ENCODE measurements around the gene LCOR. TPM values are rescaled to one million over a fixed set of nuclear protein-coding genes. Genes with fewer than 3 reads are reported as not detected.

LCOR gene
- polyA plus RNA-seq, 1 donor from 2014 or later, result 19.8 TPM

GRCh38 chr10:96991313-96991841 lies 159.3 kb downstream of the LCOR start:
- no peak overlapping the region for H3K27ac Mint-ChIP-seq
- no peaks in the 10 kb centered on the region for H3K9me3 Mint-ChIP-seq
- peaks cover 4 to 10% (median 8%) of the 10 kb centered on the region in 3 donors for H3K4me1 Mint-ChIP-seq
- no peaks in the 10 kb centered on the region for H3K36me3 Mint-ChIP-seq
- H3K4me3 Mint-ChIP-seq, result peak overlapping the region in 1 of 4 donors; percentile 19
- H3K27me3 Mint-ChIP-seq, result no peaks in the 10 kb centered on the region

GRCh38 chr10:96992721-96993120 lies 160.6 kb downstream of the LCOR start:
- Mint-ChIP-seq H3K9me3 (no peaks in the 10 kb centered on the region), H3K27ac (no peak overlapping the region), H3K4me3 (no peak overlapping the region), H3K27me3 (no peaks in the 10 kb centered on the region), H3K4me1 (peaks cover 4 to 10% (median 8%) of the 10 kb centered on the region in 3 donors), H3K36me3 (no peaks in the 10 kb centered on the region)

- no peaks in the 10 kb centered on the region for H3K27me3 Mint-ChIP-seq
Observed at GRCh38 chr10:96995851-96996250, 163.8 kb downstream of the LCOR start.

GRCh38 chr10:96996275-96996965 lies 164.3 kb downstream of the LCOR start:
- peaks cover 2 to 8% (median 4%) of the 10 kb centered on the region in 3 donors for H3K4me1 Mint-ChIP-seq
- H3K27ac Mint-ChIP-seq, result no peak overlapping the region
- H3K36me3 Mint-ChIP-seq, result no peaks in the 10 kb centered on the region
- no peaks in the 10 kb centered on the region for H3K9me3 Mint-ChIP-seq
- no peaks in the 10 kb centered on the region for H3K27me3 Mint-ChIP-seq
- H3K4me3 Mint-ChIP-seq, result no peak overlapping the region

More at GRCh38 chr10:96995851-96996250, 163.8 kb downstream of the LCOR start:
- H3K4me1 Mint-ChIP-seq, result peaks cover 4 to 10% (median 8%) of the 10 kb centered on the region in 3 donors
- peak overlapping the region in 1 of 3 donors; percentile 8 for H3K27ac Mint-ChIP-seq
- H3K36me3 Mint-ChIP-seq, result no peaks in the 10 kb centered on the region
- no peak overlapping the region for H3K4me3 Mint-ChIP-seq
- H3K9me3 Mint-ChIP-seq, result no peaks in the 10 kb centered on the region

GRCh38 chr10:96998329-96998888 lies 166.3 kb downstream of the LCOR start:
- Mint-ChIP-seq H3K4me3 (no peak overlapping the region), H3K27ac (no peak overlapping the region), H3K9me3 (no peaks in the 10 kb centered on the region), H3K4me1 (no peaks in the 10 kb centered on the region), H3K36me3 (no peaks in the 10 kb centered on the region), H3K27me3 (no peaks in the 10 kb centered on the region)

- no peaks in the 10 kb centered on the region for H3K4me1 Mint-ChIP-seq
- H3K4me3 Mint-ChIP-seq, result no peak overlapping the region
- H3K9me3 Mint-ChIP-seq, result no peaks in the 10 kb centered on the region
- no peaks in the 10 kb centered on the region for H3K27me3 Mint-ChIP-seq
- H3K27ac Mint-ChIP-seq, result no peak overlapping the region
- no peaks in the 10 kb centered on the region for H3K36me3 Mint-ChIP-seq
Observed at GRCh38 chr10:96999337-96999736, 167.2 kb downstream of the LCOR start.

GRCh38 chr10:96999987-97000386 lies 167.9 kb downstream of the LCOR start:
- Mint-ChIP-seq H3K4me3 (peak overlapping the region in 1 of 4 donors; percentile 17), H3K4me1 (no peaks in the 10 kb centered on the region), H3K9me3 (no peaks in the 10 kb centered on the region), H3K36me3 (no peaks in the 10 kb centered on the region), H3K27ac (no peak overlapping the region), H3K27me3 (no peaks in the 10 kb centered on the region)

GRCh38 chr10:97000487-97001182 lies 168.5 kb downstream of the LCOR start:
- no peaks in the 10 kb centered on the region for H3K36me3 Mint-ChIP-seq
- peaks cover 1 to 3% (median 2%) of the 10 kb centered on the region in 3 donors for H3K9me3 Mint-ChIP-seq
- H3K4me3 Mint-ChIP-seq, result no peak overlapping the region
- H3K27me3 Mint-ChIP-seq, result no peaks in the 10 kb centered on the region
- H3K27ac Mint-ChIP-seq, result no peak overlapping the region
- no peaks in the 10 kb centered on the region for H3K4me1 Mint-ChIP-seq

GRCh38 chr10:97001183-97001991 lies 169.3 kb downstream of the LCOR start:
- H3K9me3 Mint-ChIP-seq, result peaks cover 2 to 10% (median 2%) of the 10 kb centered on the region in 3 donors

GRCh38 chr10:97002670-97003069 lies 170.6 kb downstream of the LCOR start:
- Mint-ChIP-seq H3K36me3 (no peaks in the 10 kb centered on the region), H3K4me1 (no peaks in the 10 kb centered on the region), H3K9me3 (peaks cover 4 to 23% (median 12%) of the 10 kb centered on the region in 3 donors), H3K27ac (no peak overlapping the region), H3K4me3 (no peak overlapping the region), H3K27me3 (no peaks in the 10 kb centered on the region)

More at GRCh38 chr10:97001183-97001991, 169.3 kb downstream of the LCOR start:
- no peaks in the 10 kb centered on the region for H3K27me3 Mint-ChIP-seq
- H3K36me3 Mint-ChIP-seq, result no peaks in the 10 kb centered on the region
- H3K27ac Mint-ChIP-seq, result no peak overlapping the region
- no peak overlapping the region for H3K4me3 Mint-ChIP-seq
- H3K4me1 Mint-ChIP-seq, result no peaks in the 10 kb centered on the region

- Mint-ChIP-seq H3K27ac (no peak overlapping the region), H3K4me3 (no peak overlapping the region), H3K27me3 (no peaks in the 10 kb centered on the region), H3K36me3 (no peaks in the 10 kb centered on the region), H3K4me1 (no peaks in the 10 kb centered on the region), H3K9me3 (peaks cover 4 to 25% (median 16%) of the 10 kb centered on the region in 3 donors)
Observed at GRCh38 chr10:97003151-97003803, 171.2 kb downstream of the LCOR start.

GRCh38 chr10:97003804-97004201 lies 171.7 kb downstream of the LCOR start:
- Mint-ChIP-seq H3K27me3 (no peaks in the 10 kb centered on the region), H3K4me3 (no peak overlapping the region), H3K4me1 (no peaks in the 10 kb centered on the region), H3K36me3 (no peaks in the 10 kb centered on the region), H3K9me3 (peaks cover 4 to 25% (median 16%) of the 10 kb centered on the region in 3 donors), H3K27ac (no peak overlapping the region)

- no peaks in the 10 kb centered on the region for H3K4me1 Mint-ChIP-seq
- H3K27me3 Mint-ChIP-seq, result no peaks in the 10 kb centered on the region
- no peak overlapping the region for H3K4me3 Mint-ChIP-seq
- no peak overlapping the region for H3K27ac Mint-ChIP-seq
- peaks cover 4 to 25% (median 16%) of the 10 kb centered on the region in 3 donors for H3K9me3 Mint-ChIP-seq
- peaks cover 3% of the 10 kb centered on the region for H3K36me3 Mint-ChIP-seq
Observed at GRCh38 chr10:97004591-97004990, 172.5 kb downstream of the LCOR start.

GRCh38 chr10:97005349-97005748 lies 173.3 kb downstream of the LCOR start:
- H3K9me3 Mint-ChIP-seq, result peaks cover 6 to 25% (median 17%) of the 10 kb centered on the region in 3 donors
- H3K27ac Mint-ChIP-seq, result no peak overlapping the region
- H3K4me3 Mint-ChIP-seq, result no peak overlapping the region
- H3K36me3 Mint-ChIP-seq, result peaks cover 4% of the 10 kb centered on the region
- no peaks in the 10 kb centered on the region for H3K4me1 Mint-ChIP-seq
- no peaks in the 10 kb centered on the region for H3K27me3 Mint-ChIP-seq

Measured in IgD-negative memory B cell (primary cell).